ENCODE results near the gene KIAA1671. TPM values are rescaled to one million over a fixed set of nuclear protein-coding genes. Genes with fewer than 3 reads are reported as not detected.

KIAA1671 gene
- total RNA-seq, 2 experiments from 2014 or later = 25.4 to 27.0 TPM

DNA sequence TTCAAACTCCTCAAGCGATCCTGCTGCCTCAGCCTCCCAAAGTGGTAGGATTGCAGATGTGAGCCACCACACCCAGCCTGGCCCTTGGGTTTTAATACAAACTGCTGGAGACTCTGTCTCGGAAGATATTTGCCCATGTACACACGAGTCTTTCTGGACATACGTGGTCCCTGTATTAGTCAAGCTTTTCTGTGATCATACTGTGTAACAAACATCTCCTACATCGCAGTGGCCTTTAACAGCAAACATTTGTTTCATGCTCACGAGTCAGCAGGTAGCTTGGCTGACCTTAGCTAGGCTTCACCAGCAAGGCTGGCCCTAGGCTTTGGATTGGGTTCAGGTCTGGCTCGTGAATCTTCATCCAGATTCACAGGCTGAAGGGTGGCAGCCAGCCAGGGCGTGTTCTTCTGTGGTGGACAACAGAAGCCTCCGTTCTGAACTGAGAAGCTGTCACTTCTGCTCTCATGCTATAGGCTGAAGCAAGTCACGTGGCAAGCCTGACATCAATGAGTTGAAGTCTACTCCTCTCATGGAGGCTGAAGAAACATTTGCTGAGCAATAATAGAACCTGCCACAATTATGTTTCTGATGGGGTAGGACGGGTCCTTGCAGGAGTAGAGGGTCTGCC lies 8.8 kb downstream of the KIAA1671 start:
- no peak overlapping the region for H3K4me3 Mint-ChIP-seq
- H3K27me3 Mint-ChIP-seq = peaks cover under 1% of the 10 kb centered on the region
- H3K4me1 Mint-ChIP-seq = peaks cover 2% of the 10 kb centered on the region
- ChIA-PET CTCF (no interaction called here), POLR2A (no interaction called here)
- H3K27ac Mint-ChIP-seq = no peak overlapping the region
- no peak for DNase-seq
- no peaks in the 10 kb centered on the region for H3K9me3 Mint-ChIP-seq
- H3K36me3 Mint-ChIP-seq (ENCODE audit: low read depth) = no peaks in the 10 kb centered on the region

- Mint-ChIP-seq H3K36me3 (ENCODE audit: low read depth) (no peaks in the 10 kb centered on the region), H3K4me3 (no peak overlapping the region), H3K9me3 (no peaks in the 10 kb centered on the region), H3K27me3 (no peaks in the 10 kb centered on the region), H3K27ac (no peak overlapping the region), H3K4me1 (peaks cover 2% of the 10 kb centered on the region)
- CTCF ChIA-PET = interaction anchor here (1.1 kb wide), 1 partner anchor 9 kb away, joined by 3 read pairs; no protein-coding TSS in a partner anchor
- DNase-seq = no peak
- POLR2A ChIA-PET = no interaction called here
These were observed 9.6 kb downstream of the KIAA1671 start for GRCh38 chr22:24962094-24962493.

- no peak overlapping the region for H3K27ac Mint-ChIP-seq
- POLR2A ChIA-PET = interaction anchor here (0.9 kb wide), 1 partner anchor 53 kb away, joined by 7 read pairs; no protein-coding TSS in a partner anchor
- CTCF ChIA-PET = interaction anchor here (1.1 kb wide), 1 partner anchor 10 kb away, joined by 3 read pairs; no protein-coding TSS in a partner anchor
- no peaks in the 10 kb centered on the region for H3K36me3 Mint-ChIP-seq (ENCODE audit: low read depth)
- no peak for DNase-seq
- no peaks in the 10 kb centered on the region for H3K27me3 Mint-ChIP-seq
- H3K4me3 Mint-ChIP-seq = no peak overlapping the region
- no peaks in the 10 kb centered on the region for H3K9me3 Mint-ChIP-seq
- peaks cover 2% of the 10 kb centered on the region for H3K4me1 Mint-ChIP-seq
These were observed 10.3 kb downstream of the KIAA1671 start for GRCh38 chr22:24962835-24963234.

DNA sequence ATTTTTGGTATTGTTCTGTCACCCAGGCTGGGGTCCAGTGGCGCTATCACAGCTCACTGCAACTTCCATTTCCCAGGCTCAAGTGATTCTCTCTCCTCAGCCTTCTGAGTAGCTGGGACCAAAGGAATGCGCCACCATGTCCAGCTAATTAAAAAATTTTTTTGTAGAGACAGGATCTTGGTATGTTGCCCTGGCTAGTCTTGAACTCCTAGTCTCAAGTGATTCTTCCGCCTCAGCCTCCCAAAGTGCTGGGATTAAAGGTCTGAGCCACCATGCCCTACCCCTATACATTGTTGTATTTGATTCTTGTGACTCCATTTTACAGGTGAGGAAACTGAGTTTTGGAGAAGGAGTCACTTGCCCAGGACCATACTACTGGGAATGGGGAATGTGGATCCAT lies 11.9 kb downstream of the KIAA1671 start:
- Mint-ChIP-seq H3K4me3 (no peak overlapping the region), H3K36me3 (ENCODE audit: low read depth) (no peaks in the 10 kb centered on the region), H3K4me1 (peaks cover 2% of the 10 kb centered on the region), H3K27me3 (peaks cover under 1% of the 10 kb centered on the region), H3K9me3 (no peaks in the 10 kb centered on the region), H3K27ac (no peak overlapping the region)
- CTCF ChIA-PET = interaction anchor here (1.2 kb wide), 1 partner anchor 10 kb away, joined by 3 read pairs; no protein-coding TSS in a partner anchor
- no peak for DNase-seq
- POLR2A ChIA-PET = no interaction called here

- CTCF ChIA-PET = interaction anchor here (0.6 to 1.1 kb wide), 3 partner anchors 13 to 1328 kb away, joined by 3 to 4 read pairs (median 3); partner anchors contain the start of gene KIAA1671
- no peak for DNase-seq
- H3K36me3 Mint-ChIP-seq (ENCODE audit: low read depth) = no peaks in the 10 kb centered on the region
- H3K27me3 Mint-ChIP-seq = peaks cover 3% of the 10 kb centered on the region
- no peaks in the 10 kb centered on the region for H3K9me3 Mint-ChIP-seq
- H3K27ac Mint-ChIP-seq = no peak overlapping the region
- H3K4me1 Mint-ChIP-seq = peaks cover 2% of the 10 kb centered on the region
- POLR2A ChIA-PET = interaction anchor here (0.6 kb wide), 1 partner anchor 53 kb away, joined by 9 read pairs; no protein-coding TSS in a partner anchor
- H3K4me3 Mint-ChIP-seq = no peak overlapping the region
These were observed 13.5 kb downstream of the KIAA1671 start for GRCh38 chr22:24965822-24966626.

DNA sequence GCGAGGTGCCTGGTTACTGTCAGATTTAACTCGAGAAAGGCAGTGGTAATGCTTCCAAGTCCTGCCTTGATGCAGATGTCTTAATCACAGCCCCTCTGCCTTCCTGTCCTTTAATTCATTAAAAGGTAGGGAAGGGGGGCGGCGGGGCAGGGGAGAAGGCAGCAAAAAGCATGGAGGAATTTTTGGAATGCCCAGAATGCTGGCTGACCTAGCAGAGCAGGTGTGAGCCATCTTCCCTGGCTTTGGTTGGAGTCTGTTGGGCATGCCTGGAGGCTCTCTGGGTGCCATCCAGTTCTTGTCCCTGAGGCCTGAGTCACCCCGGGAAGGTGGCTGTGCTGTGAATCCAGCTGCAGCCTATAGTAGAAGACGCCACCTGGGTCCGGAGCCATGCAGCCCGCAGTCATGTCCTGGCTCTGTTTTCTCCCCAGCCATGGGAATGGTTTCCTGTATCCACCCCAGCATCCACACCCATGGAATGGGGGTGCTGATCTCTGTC lies 15.6 kb downstream of the KIAA1671 start:
- no peak for DNase-seq
- CTCF ChIA-PET = interaction anchor here (1.4 kb wide), 1 partner anchor 100 kb away, joined by 3 read pairs; no protein-coding TSS in a partner anchor
- Mint-ChIP-seq H3K36me3 (ENCODE audit: low read depth) (no peaks in the 10 kb centered on the region), H3K27me3 (peaks cover 5% of the 10 kb centered on the region), H3K9me3 (no peaks in the 10 kb centered on the region), H3K4me1 (peaks cover 2% of the 10 kb centered on the region), H3K27ac (no peak overlapping the region), H3K4me3 (no peak overlapping the region)
- POLR2A ChIA-PET = no interaction called here

DNA sequence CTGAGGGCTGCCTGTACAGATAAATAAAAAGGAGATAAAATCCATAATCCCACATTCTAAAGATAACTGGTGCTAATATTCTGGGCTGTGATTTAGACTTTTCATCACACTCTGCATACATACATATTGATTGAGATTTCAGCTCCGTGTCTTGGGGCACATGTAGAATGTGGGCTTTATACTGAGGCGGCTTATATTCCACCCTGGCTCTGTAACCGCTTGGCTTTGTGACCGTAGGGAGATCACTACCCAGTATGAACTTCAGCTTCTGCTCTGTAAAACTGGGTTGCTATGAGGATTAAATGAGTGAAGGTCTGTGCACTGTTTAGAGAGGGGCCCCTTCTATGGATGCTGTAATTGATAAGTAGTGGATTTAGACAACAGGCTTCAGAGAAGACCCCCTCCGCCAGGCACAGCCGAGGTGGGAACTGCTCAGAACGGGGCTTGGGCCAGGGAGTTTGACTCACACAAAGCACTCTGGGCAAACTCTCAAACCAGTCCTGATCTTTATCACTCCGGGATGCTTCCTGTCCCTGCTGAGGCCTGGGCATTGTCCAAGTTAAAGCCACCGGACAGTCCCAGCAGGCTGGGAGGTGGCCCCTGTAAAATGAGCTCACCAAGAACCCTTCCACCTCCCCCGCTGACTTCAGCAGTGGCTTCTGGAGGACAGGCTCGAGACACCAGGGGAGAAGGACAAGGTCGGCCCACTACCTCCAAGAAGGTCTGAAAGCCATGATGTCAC lies 17.2 kb downstream of the KIAA1671 start:
- no peak overlapping the region for H3K4me3 Mint-ChIP-seq
- ChIA-PET CTCF (no interaction called here), POLR2A (no interaction called here)
- no peak overlapping the region for H3K27ac Mint-ChIP-seq
- DNase-seq = no peak
- H3K9me3 Mint-ChIP-seq = no peaks in the 10 kb centered on the region
- peaks cover 5% of the 10 kb centered on the region for H3K27me3 Mint-ChIP-seq
- H3K4me1 Mint-ChIP-seq = no peaks in the 10 kb centered on the region
- no peaks in the 10 kb centered on the region for H3K36me3 Mint-ChIP-seq (ENCODE audit: low read depth)

DNA sequence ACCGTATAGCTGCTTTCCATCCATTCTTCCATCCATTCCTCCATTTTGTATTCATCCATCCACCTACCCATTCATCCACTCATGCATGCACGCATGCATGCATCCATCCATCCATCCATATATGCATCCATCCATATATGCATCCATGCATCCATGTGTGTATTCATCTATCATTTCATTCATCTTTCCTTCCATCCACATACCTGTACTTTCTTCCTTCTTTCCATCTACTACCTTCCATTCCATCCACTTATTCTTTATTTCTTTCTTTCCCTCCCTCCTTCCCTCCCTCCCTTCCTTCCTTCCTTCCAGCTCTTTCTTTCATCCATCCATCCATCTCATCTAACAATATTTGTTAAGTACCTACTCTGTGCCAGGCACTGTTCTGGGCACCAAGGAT lies 19.9 kb downstream of the KIAA1671 start:
- Mint-ChIP-seq H3K4me3 (no peak overlapping the region), H3K4me1 (no peaks in the 10 kb centered on the region), H3K9me3 (no peaks in the 10 kb centered on the region), H3K36me3 (ENCODE audit: low read depth) (no peaks in the 10 kb centered on the region), H3K27me3 (peaks cover 5% of the 10 kb centered on the region), H3K27ac (no peak overlapping the region)
- no peak for DNase-seq
- CTCF ChIA-PET = no interaction called here
- POLR2A ChIA-PET = no interaction called here

GRCh38 chr22:24973872-24974271 lies 21.4 kb downstream of the KIAA1671 start:
- ChIA-PET CTCF (interaction anchor here (1.1 kb wide), 2 partner anchors 10 to 14 kb away, joined by 3 read pairs; no protein-coding TSS in a partner anchor), POLR2A (interaction anchor here (0.6 kb wide), 1 partner anchor 52 kb away, joined by 5 read pairs; no protein-coding TSS in a partner anchor)
- no peaks in the 10 kb centered on the region for H3K4me1 Mint-ChIP-seq
- H3K36me3 Mint-ChIP-seq (ENCODE audit: low read depth) = no peaks in the 10 kb centered on the region
- H3K27me3 Mint-ChIP-seq = peaks cover 5% of the 10 kb centered on the region
- H3K9me3 Mint-ChIP-seq = no peaks in the 10 kb centered on the region
- no peak overlapping the region for H3K27ac Mint-ChIP-seq
- no peak for DNase-seq
- H3K4me3 Mint-ChIP-seq = no peak overlapping the region

- POLR2A ChIA-PET = no interaction called here
- Mint-ChIP-seq H3K27ac (no peak overlapping the region), H3K4me3 (no peak overlapping the region), H3K27me3 (peaks cover 3% of the 10 kb centered on the region), H3K9me3 (no peaks in the 10 kb centered on the region), H3K36me3 (ENCODE audit: low read depth) (no peaks in the 10 kb centered on the region), H3K4me1 (no peaks in the 10 kb centered on the region)
- no peak for DNase-seq
- CTCF ChIA-PET = interaction anchor here (1.2 to 1.3 kb wide), 2 partner anchors 15 to 82 kb away, joined by 3 read pairs; no protein-coding TSS in a partner anchor
These were observed 22.7 kb downstream of the KIAA1671 start for GRCh38 chr22:24975125-24975640.

GRCh38 chr22:24975813-24976341 lies 23.4 kb downstream of the KIAA1671 start:
- H3K4me3 Mint-ChIP-seq = no peak overlapping the region
- no peak overlapping the region for H3K27ac Mint-ChIP-seq
- POLR2A ChIA-PET = no interaction called here

More at GRCh38 chr22:24975813-24976341, 23.4 kb downstream of the KIAA1671 start:
- H3K27me3 Mint-ChIP-seq = peaks cover 4% of the 10 kb centered on the region
- no peak for DNase-seq
- H3K9me3 Mint-ChIP-seq = no peaks in the 10 kb centered on the region
- CTCF ChIA-PET = interaction anchor here (0.7 to 1.3 kb wide), 3 partner anchors 15 to 81 kb away, joined by 3 read pairs; no protein-coding TSS in a partner anchor
- H3K4me1 Mint-ChIP-seq = no peaks in the 10 kb centered on the region
- H3K36me3 Mint-ChIP-seq (ENCODE audit: low read depth) = no peaks in the 10 kb centered on the region

Measured in activated CD4-positive, alpha-beta T cell treated with anti-CD3 and anti-CD28 coated beads, Interleukin-2, amount 10 ng/mL, durations not matched to agents 7 days and 5 days (primary cell).